Stimulated activated CD8-positive, alpha-beta memory T cell treated with anti-CD3 and anti-CD28 coated beads, Interleukin-4, amount 100 ng/mL, for 24 hours (primary cell): Measurements from ENCODE around the gene KIF1A.

Experiments used
- DNase-seq: peaks from one replicate; pipeline ENCODE4 v3.0.0-alpha.2; 2020; ENCODE audit warnings: low read depth

KIF1A gene

GRCh38 chr2:240818293-240819125 lies 1.5 kb downstream of the KIF1A start:
- no peak for DNase-seq

DNA sequence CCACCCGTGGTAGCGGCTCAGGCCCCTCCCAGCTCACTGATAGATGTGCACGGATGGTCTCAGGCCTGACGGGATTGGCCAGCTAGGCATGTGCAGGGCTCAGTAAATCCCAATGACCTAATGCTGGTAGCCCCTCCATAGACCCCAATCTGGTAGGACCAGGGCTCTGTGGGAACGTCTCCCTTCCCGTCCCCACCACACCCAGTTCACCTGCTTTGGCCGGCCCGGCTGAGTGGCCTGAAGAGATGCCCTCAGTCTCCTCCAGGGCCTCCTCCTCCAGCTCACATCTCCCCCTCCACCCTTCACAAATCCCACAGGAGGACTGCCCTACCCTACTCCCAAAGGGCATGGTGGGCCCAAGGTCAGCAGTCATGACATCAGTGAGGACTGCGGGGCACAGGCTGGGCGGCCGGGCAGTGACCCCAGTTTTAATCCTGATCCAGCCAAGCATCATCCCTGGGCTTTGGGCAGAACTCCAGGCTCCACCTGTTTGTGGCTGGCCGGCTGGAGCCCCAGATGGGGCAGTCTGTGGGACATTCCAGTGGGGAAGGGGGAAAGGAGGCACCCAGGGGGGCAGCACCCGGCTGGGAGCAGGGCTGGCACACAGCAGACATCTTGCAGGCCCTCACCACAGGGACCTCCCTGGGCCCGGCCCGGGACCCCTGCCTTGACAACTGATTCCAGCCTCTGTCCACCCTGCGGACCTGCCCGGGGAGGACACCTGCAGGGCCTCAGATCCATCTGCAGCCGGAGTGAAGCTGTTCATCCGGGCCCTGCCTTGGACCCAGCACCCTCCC lies 2.3 kb downstream of the KIF1A start:
- DNase-seq: no peak

DNA sequence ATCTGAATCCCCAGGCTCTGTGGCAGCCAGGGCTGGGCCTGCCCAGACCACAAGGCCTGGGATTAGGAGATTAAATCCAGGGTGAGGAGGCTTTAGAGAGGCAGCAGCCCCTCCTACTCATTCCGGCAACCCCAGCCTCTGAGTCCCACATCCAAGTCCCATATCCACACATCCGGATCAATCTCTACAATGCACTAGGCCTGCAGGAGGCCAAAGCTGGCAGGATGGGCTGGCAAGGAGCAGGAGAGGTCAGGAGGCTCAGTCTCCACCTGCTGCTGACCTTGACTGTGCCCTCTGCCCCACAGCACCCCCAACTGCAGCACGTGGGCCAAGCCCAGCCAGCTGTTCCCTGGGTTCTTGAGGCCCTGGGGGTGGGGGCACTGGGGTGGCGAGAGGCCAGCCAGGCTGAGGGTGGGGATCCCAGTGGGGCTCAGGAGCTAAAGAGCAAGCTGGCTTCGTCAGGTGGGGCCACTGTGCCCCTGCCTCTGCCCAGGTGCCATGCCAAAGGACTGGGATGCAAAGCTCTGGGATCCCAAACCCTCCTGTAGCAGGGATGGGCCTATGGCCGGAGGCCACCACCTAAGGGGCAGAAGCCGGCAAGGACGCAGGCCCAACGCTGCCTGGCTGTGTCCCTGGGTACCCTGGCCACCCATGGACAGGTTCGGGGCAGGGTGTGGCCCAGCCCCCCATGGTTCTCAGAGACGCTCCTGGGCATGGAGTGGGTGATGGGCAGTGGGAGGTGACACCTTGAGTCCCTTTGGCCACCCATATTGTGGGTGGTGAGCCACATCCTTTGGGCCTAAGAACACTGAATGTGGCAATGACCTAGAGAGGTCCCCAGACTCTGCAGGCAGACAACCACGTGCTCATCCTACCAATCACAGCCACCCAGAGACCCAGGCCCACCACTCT lies 3.2 kb downstream of the KIF1A start:
- no peak for DNase-seq

DNA sequence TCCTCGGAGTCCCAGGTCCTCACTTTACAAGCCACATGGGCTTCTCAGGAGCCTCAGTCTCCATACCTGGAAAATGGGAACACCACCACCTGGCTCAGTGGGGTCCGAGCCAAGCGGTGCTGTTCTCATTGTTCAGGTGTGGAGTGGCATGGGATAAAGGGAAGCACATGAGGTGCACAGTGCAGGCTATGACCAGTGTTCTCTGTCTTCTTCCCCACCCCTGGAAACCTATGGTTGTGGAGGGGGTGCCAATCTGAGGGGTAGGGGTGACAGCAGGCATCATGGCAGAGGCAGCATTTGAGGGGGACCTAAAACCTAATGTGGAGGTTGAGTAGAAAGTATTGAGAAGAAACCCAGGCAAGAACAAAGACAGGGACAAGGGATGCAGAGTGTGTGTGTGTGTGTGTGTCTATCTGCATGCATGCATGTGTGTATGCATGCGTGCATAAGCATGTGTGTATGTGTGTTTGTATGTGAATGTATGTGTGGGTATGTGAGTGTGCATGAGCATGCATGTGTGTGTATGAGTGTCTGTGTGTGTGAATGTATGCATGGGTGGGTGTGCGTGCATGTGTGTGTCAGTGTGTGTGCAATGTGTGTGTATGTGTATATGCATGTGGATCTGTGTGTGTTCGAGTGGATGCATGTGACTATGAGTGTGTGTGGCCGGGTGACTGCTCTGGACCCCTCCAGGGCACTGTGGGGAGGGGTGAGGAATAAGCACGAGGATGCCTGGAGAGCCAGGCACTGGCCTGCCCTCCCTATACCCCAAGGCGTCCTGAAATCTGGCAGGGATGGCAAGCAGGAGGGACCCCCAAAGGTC lies 4.0 kb downstream of the KIF1A start:
- DNase-seq: no peak

DNA sequence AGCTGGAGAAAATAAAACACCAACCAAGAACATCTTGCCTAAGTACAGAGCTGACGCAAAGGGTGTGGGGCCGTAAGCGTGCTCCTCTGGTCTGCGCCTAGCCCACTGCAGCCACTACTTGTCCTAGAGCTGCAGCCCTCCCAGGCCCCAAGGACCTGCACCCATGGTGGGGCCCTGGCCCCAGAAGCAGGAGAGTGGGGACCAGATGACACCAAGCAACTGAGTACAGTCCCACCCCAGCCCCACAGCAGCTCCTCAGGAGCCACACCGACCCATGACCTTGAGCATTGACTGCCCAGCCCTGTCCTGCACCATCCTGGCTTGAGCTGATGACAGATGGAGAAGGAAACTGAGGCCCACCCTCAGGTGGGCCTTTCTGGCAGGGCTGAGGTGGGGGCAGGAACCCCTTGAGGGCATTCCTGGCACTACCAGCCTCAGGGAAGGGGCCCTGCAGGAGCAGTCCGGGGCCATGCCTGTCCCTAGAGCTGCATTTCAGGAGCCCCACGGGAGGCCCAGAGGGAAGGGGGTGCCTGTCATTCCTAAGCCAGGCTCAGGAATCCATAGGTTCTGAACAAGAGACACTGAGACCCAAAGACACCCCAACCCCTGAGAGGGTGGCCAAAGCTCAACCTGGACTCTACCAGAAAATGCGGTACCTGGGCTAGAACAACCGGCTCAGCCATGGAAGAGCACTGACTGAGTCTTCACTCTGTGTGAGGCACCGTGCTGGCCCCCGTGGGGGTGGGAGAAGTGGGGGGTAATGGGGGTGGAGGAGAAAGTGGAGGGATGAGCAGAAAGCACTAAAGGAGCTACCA lies 4.9 kb downstream of the KIF1A start:
- no peak for DNase-seq

- DNase-seq: no peak
Measured at GRCh38 chr2:240814280-240814679, 5.7 kb downstream of the KIF1A start.

DNA sequence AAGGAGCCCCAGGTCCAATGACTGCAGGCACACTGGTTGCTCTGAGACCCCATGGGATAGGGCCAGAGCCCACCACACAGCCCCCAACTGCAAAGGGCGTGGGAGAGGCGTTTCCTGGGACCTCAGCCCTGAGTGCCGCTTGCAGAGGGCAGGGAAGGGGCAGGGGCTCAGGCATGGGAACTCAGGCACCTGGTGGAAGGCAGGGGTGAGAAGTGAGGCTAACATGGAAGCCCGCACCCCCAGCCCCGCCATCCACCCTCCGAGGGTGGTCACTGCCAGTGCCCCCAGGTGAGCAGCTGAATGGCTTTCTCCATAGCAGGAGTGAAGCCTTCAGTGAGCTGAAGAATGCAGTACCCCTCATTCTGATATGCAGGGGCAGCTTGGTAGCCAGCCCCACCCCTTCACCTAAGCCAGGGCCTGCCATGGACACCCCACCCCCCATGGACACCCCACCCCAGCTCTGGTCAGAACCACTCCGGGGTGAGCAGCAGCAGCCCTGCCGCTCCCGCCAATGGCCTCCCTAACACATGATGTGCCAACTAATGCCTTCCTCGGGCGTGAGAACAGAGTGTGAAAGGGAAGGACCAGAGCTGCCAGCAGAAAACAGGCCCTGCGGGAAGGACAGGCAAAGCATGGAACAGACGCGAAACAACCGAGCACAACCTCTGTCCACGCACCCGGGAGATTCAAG lies 6.6 kb downstream of the KIF1A start:
- no peak for DNase-seq

GRCh38 chr2:240812721-240813120 lies 7.3 kb downstream of the KIF1A start:
- DNase-seq: no peak

DNA sequence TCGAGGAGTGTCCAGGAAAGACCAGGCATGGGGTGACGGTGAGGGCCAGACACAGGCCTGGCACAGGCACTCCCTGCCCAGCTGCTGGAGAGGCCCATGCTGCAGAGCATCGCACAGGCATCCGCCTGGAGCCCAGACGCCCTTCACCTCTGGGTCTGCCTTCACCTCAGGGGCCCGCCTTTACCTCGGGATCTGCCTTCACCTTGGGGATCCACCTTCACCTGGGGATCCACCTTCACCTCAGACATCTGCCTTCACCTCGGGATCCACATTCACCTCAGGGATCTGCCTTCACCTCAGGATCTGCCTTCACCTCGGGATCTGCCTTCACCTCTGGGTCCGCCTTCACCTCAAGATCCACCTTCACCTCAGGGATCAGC lies 7.7 kb downstream of the KIF1A start:
- no peak for DNase-seq

- DNase-seq: no peak
Measured at GRCh38 chr2:240811346-240812300, 8.4 kb downstream of the KIF1A start.

DNA sequence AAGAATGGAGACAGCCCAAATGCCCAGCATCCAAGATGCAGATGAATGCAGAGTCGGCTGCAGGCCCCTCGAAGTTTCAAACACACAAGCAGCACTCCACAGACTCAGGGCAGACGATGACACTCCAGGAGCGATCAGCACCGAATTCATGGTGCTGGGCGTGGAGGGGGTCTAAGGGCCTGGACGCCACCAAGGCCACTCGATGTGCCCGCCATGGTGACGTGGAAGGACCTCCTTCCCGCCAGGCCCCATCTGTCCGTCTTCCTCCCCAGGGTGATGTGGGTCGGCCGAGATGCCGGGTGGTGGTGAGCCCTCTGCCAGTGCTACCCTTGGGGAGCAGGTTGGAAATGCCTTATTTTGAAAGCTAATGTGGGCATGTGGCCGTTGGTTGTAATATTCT lies 9.4 kb downstream of the KIF1A start:
- no peak for DNase-seq

GRCh38 chr2:240810199-240810598 lies 9.8 kb downstream of the KIF1A start:
- no peak for DNase-seq

DNA sequence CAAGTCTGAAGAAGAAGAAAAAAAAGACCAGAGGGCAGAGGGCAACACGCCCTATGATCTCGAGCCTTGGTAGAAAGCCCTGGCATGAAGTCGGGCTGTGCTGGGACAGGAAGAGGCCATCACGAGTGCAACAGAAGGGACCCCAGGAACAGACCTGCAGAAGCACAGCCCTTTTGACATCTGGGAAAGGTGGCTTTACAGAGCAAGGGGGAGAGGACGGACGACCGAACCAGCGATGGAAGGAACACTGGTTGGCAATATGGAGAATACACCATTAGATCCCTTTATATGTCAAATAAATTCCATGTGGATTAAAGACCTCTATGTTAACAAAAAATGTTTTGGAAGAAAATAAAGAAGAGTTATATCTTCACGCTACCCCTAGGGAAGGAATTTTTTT lies 10.7 kb downstream of the KIF1A start:
- no peak for DNase-seq

DNA sequence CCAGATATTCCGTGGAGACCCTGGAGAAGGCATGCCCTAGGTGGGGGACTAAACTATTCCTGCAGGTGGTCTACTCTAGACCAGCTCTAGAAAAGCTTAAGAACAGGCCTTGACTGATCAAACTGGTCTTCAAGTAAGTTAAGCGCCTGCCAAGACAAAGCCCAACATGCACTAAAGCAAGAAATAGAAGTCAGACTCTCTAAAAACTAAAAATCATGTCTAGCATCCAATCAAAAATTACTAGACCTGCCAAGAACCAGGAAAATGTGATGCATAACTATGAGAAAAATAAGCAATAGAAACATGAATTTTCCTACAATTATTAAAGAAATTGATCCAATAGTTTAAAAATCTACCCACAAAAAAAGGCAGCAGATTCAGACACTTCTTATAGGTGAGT lies 13.6 kb downstream of the KIF1A start:
- DNase-seq: no peak

- DNase-seq: no peak
Measured at GRCh38 chr2:240806006-240806405, 14.0 kb downstream of the KIF1A start.

GRCh38 chr2:240803191-240803590 lies 16.8 kb downstream of the KIF1A start:
- DNase-seq: no peak

- no peak for DNase-seq
Measured at GRCh38 chr2:240799033-240799820, 20.8 kb downstream of the KIF1A start.

- DNase-seq: no peak
Measured at GRCh38 chr2:240798327-240798905, 21.6 kb downstream of the KIF1A start.
